H7 (cell line): ENCODE results near the gene CLASRP. TPM values are rescaled to one million over a fixed set of nuclear protein-coding genes. Genes with fewer than 3 reads are reported as not detected.
"Not testable (repeated sequence)": the region's sequence is repeated elsewhere in the genome, so short reads cannot be mapped to it uniquely, and the experiment has no call there.

Experiments used
- DNase-seq: peaks from one replicate; pipeline ENCODE4 v3.0.0; 2012
- H3K27me3 ChIP-seq: 2 replicates; pipeline ENCODE4 v1.6.0; 2011; ENCODE audit warnings: mild to moderate bottlenecking, low read length; ENCODE audit not compliant: control insufficient read depth, insufficient read depth
- H3K36me3 ChIP-seq: replicated peaks from 2 replicates; pipeline ENCODE4 v1.5.1; 2011; ENCODE audit warnings: low read length; ENCODE audit not compliant: control insufficient read depth, insufficient read depth
- H3K4me3 ChIP-seq: 2 replicates; pipeline ENCODE4 v1.5.1; 2011; ENCODE audit warnings: low read depth, mild to moderate bottlenecking, control low read depth, low read length, moderate library complexity; ENCODE audit not compliant: insufficient read depth
- total RNA-seq: library from RNA; depleted of rRNA; stranded (reverse); fragments of >200 nt; shearing (Covaris generic); gene quantifications from 2 replicates; pipeline ENCODE4 v1.2.3, GENCODE V29; 2014

CLASRP gene
- total RNA-seq, 1 experiment from 2014 or later: 31.4 TPM

DNA sequence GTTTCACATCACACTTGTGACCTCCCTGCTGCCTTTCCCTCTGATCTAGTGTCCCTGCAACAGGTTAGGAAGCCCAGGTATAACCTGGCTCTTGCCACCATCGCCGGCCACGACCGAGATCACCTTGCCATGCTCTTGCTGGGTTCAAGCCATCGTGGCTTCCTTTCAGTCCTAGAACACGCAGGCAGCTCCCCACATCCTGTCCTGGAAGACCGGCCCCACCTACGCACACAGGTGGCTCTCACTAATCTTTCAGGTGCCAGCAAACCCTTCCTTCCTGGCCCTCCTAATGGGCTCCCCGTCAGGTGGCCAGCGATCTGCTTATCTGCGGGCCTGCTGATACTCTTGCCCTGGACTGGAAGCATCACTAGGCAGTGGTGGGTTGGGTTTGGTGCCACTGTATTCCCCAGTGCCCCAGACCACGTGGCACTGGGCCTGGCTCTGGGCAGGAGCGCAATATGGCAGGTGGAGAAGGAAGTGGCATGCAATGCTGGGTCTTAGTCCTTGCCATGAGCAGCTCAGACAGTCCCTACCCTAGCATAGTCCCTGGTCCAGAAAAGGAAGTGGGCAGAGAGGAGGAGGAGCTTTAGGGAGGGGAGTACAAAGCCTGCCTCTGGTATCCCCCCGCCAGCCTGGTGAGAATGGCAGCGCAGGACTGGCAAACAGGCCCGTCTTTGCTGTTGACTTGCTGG lies 66.0 kb downstream of the CLASRP start:
- Histone ChIP-seq H3K36me3 (no peaks in the 10 kb centered on the region; the same call in 1 of the 2 replicates), H3K27me3 (no peaks in the 10 kb centered on the region), H3K4me3 (no peak overlapping the region)
- DNase-seq: no peak

- DNase-seq, H3K27me3 ChIP-seq, H3K36me3 ChIP-seq, H3K4me3 ChIP-seq: not testable (repeated sequence)
These were observed 67.5 kb downstream of the CLASRP start for GRCh38 chr19:45106363-45106762.

GRCh38 chr19:45107621-45108150 lies 68.8 kb downstream of the CLASRP start:
- Histone ChIP-seq H3K27me3 (no peaks in the 10 kb centered on the region), H3K36me3 (no peaks in the 10 kb centered on the region), H3K4me3 (no peak overlapping the region)
- DNase-seq: no peak

DNA sequence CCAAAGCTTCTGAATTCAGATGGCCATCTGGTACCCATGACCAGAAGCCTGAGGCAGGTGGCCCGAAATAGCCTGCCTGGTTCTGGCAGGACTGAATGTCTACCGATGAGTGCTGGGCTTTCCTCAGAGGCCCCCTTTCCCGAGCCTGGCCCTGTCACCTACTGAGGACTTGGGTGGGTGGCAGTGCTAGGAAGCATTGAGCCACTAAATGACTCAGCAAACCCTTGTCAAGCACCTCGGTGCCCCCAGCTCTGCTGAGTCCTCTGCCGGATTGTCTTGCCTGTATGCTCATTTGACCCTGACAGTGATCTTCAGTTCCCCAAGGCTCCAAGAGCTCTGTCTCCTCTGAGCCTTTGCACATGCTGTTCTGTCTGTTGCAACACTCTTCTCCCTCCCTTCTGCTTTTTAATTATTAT lies 72.0 kb downstream of the CLASRP start:
- Histone ChIP-seq H3K4me3 (no peak overlapping the region), H3K27me3 (no peaks in the 10 kb centered on the region), H3K36me3 (no peaks in the 10 kb centered on the region)
- DNase-seq: no peak

GRCh38 chr19:45112111-45112827 lies 73.4 kb downstream of the CLASRP start:
- Histone ChIP-seq H3K27me3 (no peaks in the 10 kb centered on the region), H3K4me3 (no peak overlapping the region), H3K36me3 (no peaks in the 10 kb centered on the region)
- no peak for DNase-seq

GRCh38 chr19:45113628-45114027 lies 74.8 kb downstream of the CLASRP start:
- Histone ChIP-seq H3K36me3 (no peaks in the 10 kb centered on the region), H3K4me3 (no peak overlapping the region), H3K27me3 (no peaks in the 10 kb centered on the region)
- DNase-seq: no peak

- no peaks in the 10 kb centered on the region for H3K27me3 ChIP-seq
- DNase-seq: no peak
- no peak overlapping the region for H3K4me3 ChIP-seq
- no peaks in the 10 kb centered on the region for H3K36me3 ChIP-seq
These were observed 75.3 kb downstream of the CLASRP start for GRCh38 chr19:45114116-45114515.

DNA sequence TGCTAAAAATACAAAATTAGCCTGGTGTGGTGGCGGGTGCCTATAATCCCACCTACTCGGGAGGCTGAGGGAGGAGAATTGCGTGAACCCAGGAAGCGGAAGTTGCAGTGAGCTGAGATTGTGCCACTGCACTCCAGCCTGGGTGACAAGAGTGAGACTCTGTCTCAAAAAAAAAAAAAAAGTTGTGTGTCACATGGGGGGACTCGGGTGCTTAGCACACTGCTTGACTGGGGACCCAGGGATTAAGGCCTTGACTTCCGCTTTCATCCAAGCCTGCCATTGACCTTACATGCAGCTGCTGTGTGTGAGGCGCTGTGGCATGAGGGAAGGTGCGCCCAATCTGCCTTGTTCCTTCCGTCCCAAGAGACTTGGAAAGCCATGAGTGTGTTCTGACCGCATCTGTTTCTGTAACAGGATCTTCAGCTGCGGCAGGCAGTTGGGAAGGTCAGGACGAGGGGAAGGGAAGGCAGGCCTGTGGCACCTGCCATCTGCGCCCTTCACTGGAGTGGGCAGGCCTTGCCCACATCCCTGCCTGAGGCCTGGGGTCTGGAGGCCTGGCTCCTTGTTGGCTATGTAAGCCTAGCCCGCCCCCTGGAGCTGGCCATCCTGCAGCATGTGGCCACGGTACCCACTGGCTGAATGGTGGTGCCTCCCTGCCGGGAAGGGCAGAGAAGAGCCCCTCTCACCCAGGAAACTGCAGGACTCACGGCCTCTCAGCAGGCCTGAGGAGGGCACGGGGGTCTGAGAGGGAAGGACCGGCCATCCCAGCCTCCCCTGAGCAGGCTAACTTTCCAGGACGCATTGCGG lies 77.2 kb downstream of the CLASRP start:
- peak; percentile 55 for DNase-seq
- Histone ChIP-seq H3K36me3 (no peaks in the 10 kb centered on the region), H3K4me3 (no peak overlapping the region), H3K27me3 (no peaks in the 10 kb centered on the region)

DNA sequence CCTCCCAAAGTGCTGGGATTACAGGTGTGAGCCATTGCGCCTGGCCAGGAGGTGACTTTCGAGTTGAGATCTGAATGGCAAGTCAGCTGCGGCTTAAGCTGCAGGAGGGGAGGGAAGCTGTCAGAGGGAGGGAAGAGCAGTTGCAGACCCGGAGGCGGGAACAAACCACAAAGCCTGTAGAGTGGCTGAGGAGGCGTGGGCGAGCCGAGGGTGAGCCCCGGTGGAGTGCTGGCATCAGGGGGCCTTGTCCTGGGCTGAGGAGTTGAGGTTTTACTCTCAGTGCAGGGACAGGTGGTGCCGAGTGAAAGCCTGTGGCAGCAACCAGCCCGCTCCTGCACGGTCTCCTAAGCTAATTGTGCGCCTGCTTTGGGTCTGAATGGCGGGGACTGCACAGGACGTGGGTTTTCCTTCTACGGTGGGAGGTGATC lies 78.3 kb downstream of the CLASRP start:
- peak; percentile 84 for DNase-seq
- Histone ChIP-seq H3K36me3 (no peaks in the 10 kb centered on the region), H3K27me3 (no peaks in the 10 kb centered on the region), H3K4me3 (no peak overlapping the region)

GRCh38 chr19:45117671-45118070 lies 78.8 kb downstream of the CLASRP start:
- DNase-seq: no peak
- Histone ChIP-seq H3K27me3 (no peaks in the 10 kb centered on the region), H3K4me3 (no peak overlapping the region), H3K36me3 (no peaks in the 10 kb centered on the region)

DNA sequence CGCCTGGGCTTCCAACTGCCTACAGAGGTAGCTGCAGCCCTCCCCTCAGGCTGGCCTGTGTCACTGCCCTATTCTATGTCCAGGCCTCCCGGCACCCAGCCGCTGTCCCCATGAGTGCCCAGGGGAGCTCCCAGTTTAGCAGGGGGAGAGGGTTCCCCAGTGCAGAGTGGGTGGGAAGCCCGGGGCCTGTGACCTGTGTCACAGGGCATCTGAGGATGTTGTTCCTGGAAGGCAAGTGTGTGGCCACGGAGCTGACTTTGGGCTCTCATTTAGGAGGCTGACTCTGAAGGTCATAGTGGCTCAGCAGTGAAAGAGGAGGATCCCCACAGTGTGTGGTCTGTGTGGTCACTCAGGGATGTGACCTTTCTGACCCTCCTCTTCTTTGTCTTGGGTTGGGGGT lies 79.3 kb downstream of the CLASRP start:
- Histone ChIP-seq H3K4me3 (no peak overlapping the region), H3K27me3 (no peaks in the 10 kb centered on the region), H3K36me3 (no peaks in the 10 kb centered on the region)
- no peak for DNase-seq

- DNase-seq, H3K27me3 ChIP-seq, H3K4me3 ChIP-seq, H3K36me3 ChIP-seq: not testable (repeated sequence)
These were observed 79.9 kb downstream of the CLASRP start for GRCh38 chr19:45118591-45119355.

DNA sequence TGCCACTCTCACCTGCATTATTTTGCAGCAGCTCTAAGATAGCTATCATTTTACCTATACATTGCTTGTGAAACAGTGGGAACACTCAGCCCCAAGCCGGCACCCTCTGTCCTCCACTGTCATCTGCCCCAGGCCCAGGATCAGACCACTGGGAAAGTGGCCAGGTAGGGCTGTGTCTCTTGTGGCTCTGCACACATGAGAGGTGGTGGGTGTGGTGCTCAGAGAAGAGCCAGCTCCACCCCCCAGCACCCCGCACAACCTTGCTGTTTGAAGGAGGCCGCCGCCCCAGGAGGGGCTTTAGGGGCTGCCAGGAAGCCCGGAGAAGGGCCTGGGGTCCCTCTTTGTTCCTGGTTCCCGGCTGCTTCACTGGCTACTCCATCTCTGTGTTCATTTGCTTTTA lies 80.7 kb downstream of the CLASRP start:
- DNase-seq: no peak
- H3K36me3 ChIP-seq: no peaks in the 10 kb centered on the region; the same call in 1 of the 2 replicates
- no peaks in the 10 kb centered on the region for H3K27me3 ChIP-seq
- no peak overlapping the region for H3K4me3 ChIP-seq
